Skeletal muscle tissue (tissue), 4 donors: Measurements from ENCODE around the gene RGS14. TPM values are rescaled to one million over a fixed set of nuclear protein-coding genes. Genes with fewer than 3 reads are reported as not detected.
"Not testable (repeated sequence)": the region's sequence is repeated elsewhere in the genome, so short reads cannot be mapped to it uniquely, and the experiment has no call there.

Source experiments
- H3K27ac ChIP-seq: one replicate; pipeline ENCODE4 v1.7.0; 2013; ENCODE audit warnings: mild to moderate bottlenecking, low read depth, low read length, inconsistent platforms
- H3K27me3 ChIP-seq, 3 donors: one replicate each; pipeline ENCODE4 v1.7.0; 2013; ENCODE audit warnings: low read length in 3 of 3; ENCODE audit not compliant: control insufficient read depth in 3 of 3, insufficient read depth in 3 of 3
- H3K36me3 ChIP-seq, 3 donors: one replicate each; pipeline ENCODE4 v1.7.0; 2013; ENCODE audit warnings: low read length in 3 of 3; ENCODE audit not compliant: control insufficient read depth in 3 of 3, insufficient read depth in 3 of 3
- H3K4me1 ChIP-seq, 3 donors: one replicate each; pipeline ENCODE4 v1.7.0; 2013; ENCODE audit warnings: low read length in 3 of 3, mild to moderate bottlenecking in 3 of 3; ENCODE audit not compliant: control insufficient read depth in 3 of 3, insufficient read depth in 3 of 3
- H3K4me3 ChIP-seq, 3 donors: one replicate each; pipeline ENCODE4 v1.7.0; 2013; ENCODE audit warnings: low read length in 3 of 3
- H3K9ac ChIP-seq, 3 donors: one replicate each; pipeline ENCODE4 v1.7.0; 2013; ENCODE audit warnings: low read length in 3 of 3, mild to moderate bottlenecking in 3 of 3, moderate library complexity in 2 of 3, low read depth in 1 of 3
- H3K9me3 ChIP-seq, 3 donors: one replicate each; pipeline ENCODE4 v1.7.0; 2013; ENCODE audit warnings: low read length in 3 of 3; ENCODE audit not compliant: control insufficient read depth in 3 of 3
- total RNA-seq: library from RNA; depleted of rRNA; stranded (reverse); fragments of >200 nt; gene quantifications from one replicate; pipeline ENCODE4 v1.2.3, GENCODE V29; 2014
- donor health status: Osteomylitis.

RGS14 gene
- total RNA-seq, 1 donor from 2014 or later = 12.5 TPM

DNA sequence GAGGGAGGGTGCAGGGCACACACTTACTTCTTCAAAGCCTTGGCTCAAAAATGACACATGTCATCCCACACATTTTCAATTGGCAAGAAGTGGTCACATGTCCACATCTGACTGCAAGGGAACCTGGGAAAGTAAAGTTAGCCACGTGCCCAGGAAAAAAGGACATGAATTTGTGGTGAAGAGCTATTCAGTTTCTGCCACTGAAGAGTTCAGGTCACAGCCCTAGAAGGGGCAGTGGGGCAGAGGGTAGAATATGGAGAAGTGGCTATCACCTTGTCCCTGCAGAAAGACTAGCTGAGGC, 1.9 kb upstream of the RGS14 start:
- peaks cover 23 to 42% (median 37%) of the 10 kb centered on the region in 3 donors for H3K4me1 ChIP-seq
- H3K27ac ChIP-seq = no peak overlapping the region
- H3K36me3 ChIP-seq = peaks cover 0 to 2% (median 0%) of the 10 kb centered on the region in 3 donors
- H3K9me3 ChIP-seq = no peaks in the 10 kb centered on the region
- H3K4me3 ChIP-seq = no peak overlapping the region
- H3K27me3 ChIP-seq = no peaks in the 10 kb centered on the region
- H3K9ac ChIP-seq = no peak overlapping the region

DNA sequence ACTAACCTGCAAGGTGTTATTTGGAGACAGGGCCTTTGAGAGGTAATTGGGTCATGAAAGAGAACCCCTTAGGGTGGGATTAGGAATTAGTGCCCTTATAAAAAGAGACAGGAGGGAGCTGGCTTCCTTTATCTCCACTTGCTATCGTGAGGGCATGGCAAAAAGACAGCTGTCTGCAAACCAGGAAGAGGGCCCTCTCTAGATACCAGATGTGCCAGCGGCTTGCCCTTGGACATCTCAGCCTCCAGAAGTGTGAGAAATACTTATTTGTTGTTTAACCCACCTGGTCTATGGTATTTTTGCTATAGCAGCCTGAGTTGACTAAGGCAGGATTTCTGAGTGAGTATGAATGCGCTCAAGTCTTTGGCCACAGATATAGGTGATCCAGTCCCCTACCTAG, 978 bp upstream of the RGS14 start:
- Histone ChIP-seq H3K4me3 (no peak overlapping the region), H3K9me3 (no peaks in the 10 kb centered on the region), H3K4me1 (peaks cover 18 to 39% (median 33%) of the 10 kb centered on the region in 3 donors), H3K27ac (no peak overlapping the region), H3K9ac (no peak overlapping the region), H3K36me3 (no peaks in the 10 kb centered on the region), H3K27me3 (no peaks in the 10 kb centered on the region)

DNA sequence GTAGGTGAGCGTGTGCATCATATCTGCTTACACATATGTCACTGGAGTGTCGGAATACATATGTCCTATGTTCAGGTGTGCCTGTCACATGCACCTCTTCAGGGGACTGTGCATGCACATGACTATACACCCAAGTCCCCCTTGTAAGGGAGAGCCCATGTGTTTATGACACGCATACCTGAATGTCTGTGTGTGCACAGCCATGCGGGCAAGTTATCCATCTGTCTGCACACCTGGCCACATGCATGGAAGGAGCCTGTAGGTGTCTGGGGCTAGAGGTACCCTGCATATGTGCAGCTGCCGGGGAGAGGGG, 622 bp upstream of the RGS14 start:
- Histone ChIP-seq H3K4me3 (no peak overlapping the region), H3K9me3 (no peaks in the 10 kb centered on the region), H3K27ac (no peak overlapping the region), H3K27me3 (no peaks in the 10 kb centered on the region), H3K9ac (no peak overlapping the region), H3K36me3 (no peaks in the 10 kb centered on the region), H3K4me1 (peaks cover 18 to 36% (median 30%) of the 10 kb centered on the region in 3 donors)

DNA sequence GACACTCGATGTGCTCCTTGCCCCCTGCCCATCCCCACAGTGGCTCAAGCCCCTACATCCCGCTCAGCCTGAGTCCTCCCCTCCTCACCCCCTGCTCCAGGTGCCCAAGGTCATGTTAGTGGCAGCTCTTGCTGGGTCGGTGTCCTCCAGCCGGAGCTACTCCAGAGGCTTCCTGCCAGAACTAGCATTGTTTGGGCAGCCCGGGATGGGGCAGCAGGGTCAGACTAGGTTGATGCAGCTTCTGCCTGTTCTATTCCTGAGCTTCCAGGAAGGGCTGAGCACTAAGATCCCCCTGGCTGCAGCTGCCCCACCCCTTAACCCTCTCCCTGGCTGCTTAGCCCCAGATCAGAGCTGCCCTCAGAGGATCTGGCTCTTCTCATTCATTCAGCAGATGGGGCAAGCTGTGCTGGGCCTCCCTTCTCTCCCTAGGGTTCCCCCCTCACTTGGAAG, 671 bp downstream of the RGS14 start:
- no peaks in the 10 kb centered on the region for H3K9me3 ChIP-seq
- no peak overlapping the region for H3K27ac ChIP-seq
- peaks cover 26 to 36% (median 34%) of the 10 kb centered on the region in 3 donors for H3K4me1 ChIP-seq
- peak overlapping the region; percentile 42 to 59 (median 50) for H3K9ac ChIP-seq
- peak overlapping the region; percentile 41 to 58 (median 50) for H3K4me3 ChIP-seq
- H3K27me3 ChIP-seq = no peaks in the 10 kb centered on the region
- no peaks in the 10 kb centered on the region for H3K36me3 ChIP-seq

DNA sequence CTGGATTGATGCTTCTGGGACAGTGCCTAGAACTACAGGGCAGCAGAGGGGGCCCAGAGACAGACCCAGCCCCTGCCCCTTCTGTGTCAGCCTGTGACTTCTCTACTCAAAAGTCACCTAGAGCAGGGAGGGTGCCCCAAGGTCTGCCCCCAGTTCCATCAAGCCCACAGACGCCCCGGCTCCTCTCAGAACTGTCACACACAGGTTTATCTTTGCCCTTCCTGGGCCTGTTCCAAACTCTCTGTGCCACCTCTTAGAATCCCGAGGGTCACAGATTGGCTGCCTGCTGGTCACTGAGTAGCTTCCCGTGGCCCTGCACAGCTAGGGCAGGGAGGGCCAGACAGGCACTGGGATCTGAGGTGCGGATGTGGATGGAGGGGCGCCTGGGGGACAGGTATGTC, 1.7 kb downstream of the RGS14 start:
- H3K9ac ChIP-seq = peak overlapping the region in 2 of 3 donors; percentile 20 to 50
- H3K27me3 ChIP-seq = no peaks in the 10 kb centered on the region
- no peak overlapping the region for H3K4me3 ChIP-seq
- H3K36me3 ChIP-seq = no peaks in the 10 kb centered on the region
- H3K27ac ChIP-seq = no peak overlapping the region
- H3K9me3 ChIP-seq = no peaks in the 10 kb centered on the region
- H3K4me1 ChIP-seq = peaks cover 29 to 40% (median 38%) of the 10 kb centered on the region in 3 donors

DNA sequence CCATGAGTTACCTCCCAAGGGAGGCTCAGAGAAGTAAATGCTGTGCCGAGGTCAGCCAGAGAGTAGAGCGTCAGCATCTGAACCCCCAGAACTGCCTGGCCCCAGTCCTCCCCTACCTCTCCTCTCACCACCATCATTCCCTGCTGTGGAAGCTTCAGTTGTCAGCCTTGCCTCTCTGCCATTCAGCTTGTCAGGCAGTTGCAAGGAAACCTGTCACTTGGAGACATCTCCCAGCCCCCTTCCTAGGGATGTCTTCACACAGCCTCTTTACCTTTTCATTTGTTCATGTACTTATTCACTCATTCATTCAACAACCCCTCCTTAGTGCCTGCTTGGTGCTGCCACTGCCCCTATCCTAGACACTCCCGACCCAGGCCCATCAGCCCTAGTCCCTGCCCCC, 2.1 kb downstream of the RGS14 start:
- no peaks in the 10 kb centered on the region for H3K27me3 ChIP-seq
- peaks cover 29 to 40% (median 38%) of the 10 kb centered on the region in 3 donors for H3K4me1 ChIP-seq
- H3K36me3 ChIP-seq = no peaks in the 10 kb centered on the region
- no peak overlapping the region for H3K4me3 ChIP-seq
- H3K9me3 ChIP-seq = no peaks in the 10 kb centered on the region
- H3K27ac ChIP-seq = no peak overlapping the region
- no peak overlapping the region for H3K9ac ChIP-seq

DNA sequence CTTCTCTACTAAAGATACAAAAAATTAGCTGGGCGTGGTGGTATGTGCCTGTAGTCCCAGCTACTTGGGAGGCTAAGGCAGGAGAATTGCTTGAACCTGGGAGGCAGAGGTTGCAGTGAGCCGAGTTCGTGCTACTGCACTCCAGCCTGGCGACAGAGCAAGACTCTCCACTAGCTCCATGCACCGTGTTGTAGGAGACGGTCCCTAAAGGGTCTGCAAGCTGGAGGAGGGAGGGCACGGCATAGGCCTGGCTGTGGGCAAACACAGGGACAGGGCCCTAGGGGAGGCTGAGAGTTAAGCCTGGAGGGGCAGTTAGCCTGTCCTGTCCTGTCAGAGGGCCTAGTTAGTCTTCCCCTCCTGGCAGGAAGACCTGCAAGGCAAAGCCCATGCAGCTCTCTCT, 3.0 kb downstream of the RGS14 start:
- not testable (repeated sequence) for H3K36me3 ChIP-seq, H3K27ac ChIP-seq, H3K27me3 ChIP-seq, H3K9me3 ChIP-seq, H3K9ac ChIP-seq, H3K4me3 ChIP-seq
- H3K4me1 ChIP-seq = peaks cover 29 to 40% (median 38%) of the 10 kb centered on the region in 3 donors

DNA sequence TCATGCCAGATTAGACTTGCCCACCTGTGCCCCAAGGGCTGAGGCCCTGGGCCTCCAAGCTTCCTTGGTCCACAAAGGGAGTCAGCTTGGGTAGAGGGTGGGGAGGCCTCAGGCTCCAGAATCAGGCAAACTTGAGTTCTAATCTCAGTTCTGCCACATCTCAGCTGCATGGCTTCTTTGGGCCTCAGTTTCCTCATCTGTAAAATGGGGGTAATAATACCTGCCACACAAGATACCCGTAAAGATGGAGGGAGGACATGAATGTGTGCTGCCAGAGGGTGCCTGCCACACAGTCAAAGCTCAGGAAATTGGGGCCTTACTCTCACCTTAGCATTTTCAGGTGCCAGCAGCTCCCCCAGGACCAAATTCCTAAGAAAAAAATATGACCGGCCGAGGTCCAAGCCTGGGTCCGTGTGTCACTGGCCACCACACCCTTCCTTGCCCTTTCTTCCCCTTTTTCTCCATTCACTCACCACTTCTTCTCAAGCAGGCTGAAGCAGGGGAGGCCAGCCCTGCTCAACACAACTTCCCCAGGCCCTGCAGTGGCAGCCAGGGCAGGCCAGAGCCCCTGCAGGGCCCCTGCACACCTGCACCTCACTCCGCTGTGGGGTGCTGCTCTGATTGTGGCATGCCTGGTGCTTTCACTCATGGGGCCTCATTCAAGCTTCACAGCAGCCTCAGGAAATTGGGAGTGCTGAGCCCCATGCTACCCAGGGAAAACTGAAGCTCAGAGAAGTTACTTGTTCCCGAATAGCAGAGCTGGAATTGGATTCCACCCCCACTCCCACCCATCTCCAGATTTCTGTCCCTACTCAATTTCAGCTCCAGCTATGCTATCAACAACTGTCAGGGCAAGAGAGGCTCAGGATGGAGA, 3.9 kb downstream of the RGS14 start:
- no peaks in the 10 kb centered on the region for H3K27me3 ChIP-seq

DNA sequence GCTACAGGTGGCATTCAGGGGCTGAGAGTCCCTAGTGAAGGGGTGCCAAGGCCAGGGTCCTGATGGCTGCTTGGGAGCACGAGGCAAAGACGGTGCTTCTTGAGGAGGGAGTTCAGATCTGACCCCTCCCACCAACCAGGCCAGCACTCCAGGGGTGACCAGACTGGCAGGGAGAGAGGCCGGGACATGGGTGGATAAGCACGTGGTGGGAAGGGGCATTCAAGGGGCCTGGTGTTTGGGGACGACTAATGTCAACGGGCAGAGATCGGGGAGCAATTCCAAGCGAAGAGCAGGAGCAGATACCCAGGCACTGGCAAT, 4.5 kb downstream of the RGS14 start:
- Histone ChIP-seq H3K27me3 (no peaks in the 10 kb centered on the region), H3K4me1 (peaks cover 35 to 47% (median 44%) of the 10 kb centered on the region in 3 donors), H3K27ac (no peak overlapping the region)

More for the DNA sequence above, 3.9 kb downstream of the RGS14 start:
- H3K36me3 ChIP-seq = no peaks in the 10 kb centered on the region
- peaks cover 35 to 46% (median 44%) of the 10 kb centered on the region in 3 donors for H3K4me1 ChIP-seq
- H3K9me3 ChIP-seq = no peaks in the 10 kb centered on the region
- H3K9ac ChIP-seq = peak overlapping the region in 1 of 3 donors; percentile 25
- no peak overlapping the region for H3K27ac ChIP-seq
- no peak overlapping the region for H3K4me3 ChIP-seq

DNA sequence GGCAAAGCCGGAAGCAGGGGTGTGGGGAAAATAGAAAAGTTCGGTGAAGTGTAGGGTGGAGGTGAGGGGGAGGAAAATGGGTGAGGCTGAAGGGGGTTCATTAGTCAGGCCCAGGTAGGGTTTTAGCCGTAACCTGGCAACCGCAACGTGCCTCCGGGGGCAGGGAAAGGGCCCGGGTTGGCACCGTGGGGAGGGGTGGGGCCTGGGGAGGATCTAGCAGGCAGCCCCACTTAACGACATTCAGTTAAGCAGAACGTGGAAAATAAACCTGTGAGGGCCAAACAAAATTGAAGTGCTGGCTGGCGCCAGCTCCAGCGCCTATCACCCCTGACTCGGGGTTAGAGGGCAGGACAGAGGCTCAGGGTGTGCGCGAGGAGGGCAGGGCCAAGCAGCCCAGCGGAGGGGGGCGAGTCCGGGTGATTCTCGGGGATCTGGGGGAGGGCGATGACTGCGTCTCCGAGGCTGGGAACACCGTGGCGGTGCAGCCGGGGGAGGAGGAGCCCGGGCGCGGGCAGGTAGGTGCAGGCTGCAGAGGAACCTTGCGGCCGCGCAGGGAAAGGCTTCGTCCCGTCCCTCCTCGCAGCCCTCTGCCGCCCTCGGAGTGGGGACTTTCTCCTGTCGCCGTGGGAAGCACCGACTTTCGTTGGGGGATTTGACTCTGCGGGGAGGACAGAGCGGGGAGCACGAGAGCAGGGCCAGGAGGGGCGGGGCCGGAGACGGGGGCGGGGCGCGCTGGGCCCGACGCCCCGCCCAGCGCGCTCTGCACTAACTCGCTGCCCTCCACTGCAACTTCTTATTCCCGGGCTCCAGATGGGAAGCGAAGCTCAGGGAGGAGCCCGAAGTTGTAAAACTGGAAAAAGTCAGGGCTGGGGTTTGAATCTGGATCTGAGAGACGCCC, 5.1 kb downstream of the RGS14 start:
- Histone ChIP-seq H3K9ac (peak overlapping the region in 2 of 3 donors; percentile 61 to 80), H3K36me3 (no peaks in the 10 kb centered on the region), H3K4me3 (peak overlapping the region; percentile 56 to 77 (median 65)), H3K9me3 (no peaks in the 10 kb centered on the region), H3K27ac (no peak overlapping the region), H3K27me3 (no peaks in the 10 kb centered on the region), H3K4me1 (peaks cover 37 to 47% (median 44%) of the 10 kb centered on the region in 3 donors)

More for the DNA sequence above, 4.5 kb downstream of the RGS14 start:
- Histone ChIP-seq H3K36me3 (no peaks in the 10 kb centered on the region), H3K4me3 (no peak overlapping the region), H3K9ac (no peak overlapping the region), H3K9me3 (no peaks in the 10 kb centered on the region)
